Endothelial cell of umbilical vein (primary cell): ENCODE measurements around the gene CD8B2.
"Not testable (repeated sequence)": the region's sequence is repeated elsewhere in the genome, so short reads cannot be mapped to it uniquely, and the experiment has no call there.

ENCODE experiments used
- EZH2 ChIP-seq: IDR thresholded peaks from 2 replicates; pipeline ENCODE4 v1.6.1; 2012; ENCODE audit warnings: borderline replicate concordance, low read depth, mild to moderate bottlenecking, moderate library complexity, low read length, inconsistent platforms; ENCODE audit not compliant: severe bottlenecking
- FOS ChIP-seq: IDR thresholded peaks from 2 replicates; pipeline ENCODE4 v1.6.1; 2011; ENCODE audit warnings: mild to moderate bottlenecking, low read length, moderate library complexity, borderline replicate concordance; ENCODE audit not compliant: insufficient read depth
- GATA2 ChIP-seq: IDR thresholded peaks from 2 replicates; pipeline ENCODE4 v1.7.0; 2011; ENCODE audit warnings: low read depth, mild to moderate bottlenecking, moderate library complexity, mixed read lengths, low read length; ENCODE audit not compliant: insufficient read length, insufficient read depth
- JUN ChIP-seq: IDR thresholded peaks from 2 replicates; pipeline ENCODE4 v1.6.1; 2011; ENCODE audit warnings: borderline replicate concordance, low read depth; ENCODE audit not compliant: insufficient read length, insufficient read depth
- MAX ChIP-seq: IDR thresholded peaks from 2 replicates; pipeline ENCODE4 v1.6.1; 2011; ENCODE audit not compliant: insufficient read depth, insufficient read length
- MYC ChIP-seq: IDR thresholded peaks from one replicate; pipeline ENCODE4 v1.6.1; 2011; ENCODE audit warnings: mild to moderate bottlenecking, low read depth, low read length
- POLR2A ChIP-seq: IDR thresholded peaks from 2 replicates; pipeline ENCODE4 v1.6.1; 2012; ENCODE audit warnings: low read depth, mild to moderate bottlenecking, control low read depth, low read length
- POLR2AphosphoS5 ChIP-seq: IDR thresholded peaks from 2 replicates; pipeline ENCODE4 v1.6.1; 2012; ENCODE audit warnings: low read depth, mild to moderate bottlenecking, control low read depth, low read length, moderate library complexity; ENCODE audit not compliant: insufficient read depth
- TF ChIP-seq, protein P1 (sequence below), 2 donors: IDR thresholded peaks; 1 replicate in 1 of 2; 2 replicates in 1 of 2; pipeline ENCODE4 v1.5.1; 2011; ENCODE audit warnings: low read length in 2 of 2, mild to moderate bottlenecking in 2 of 2, moderate library complexity in 2 of 2, control low read depth in 1 of 2, inconsistent platforms in 1 of 2, low read depth in 1 of 2; ENCODE audit not compliant: insufficient read depth in 1 of 2; ENCODE audit errors: extremely low read depth in 1 of 2

DNA sequence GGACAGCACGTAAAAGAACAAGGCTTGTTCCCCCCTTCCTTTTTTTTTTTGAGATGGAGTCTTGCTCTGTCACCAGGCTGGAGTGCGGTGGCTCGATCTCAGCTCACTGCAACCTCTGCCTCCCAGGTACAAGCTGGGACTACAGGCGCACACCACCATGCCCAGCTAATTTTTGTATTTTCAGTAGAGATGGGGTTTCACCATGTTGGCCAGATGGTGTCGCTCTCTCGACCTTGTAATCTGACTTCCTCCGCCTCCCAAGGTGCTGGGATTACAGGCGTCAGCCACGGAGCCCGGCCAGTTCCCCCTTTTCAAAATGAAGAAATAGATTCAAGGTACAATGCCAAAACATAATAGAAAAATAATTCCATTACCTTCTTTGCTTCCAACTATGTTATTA is 25.3 kb upstream of the CD8B2 start:
- TF ChIP-seq, protein P1, sequence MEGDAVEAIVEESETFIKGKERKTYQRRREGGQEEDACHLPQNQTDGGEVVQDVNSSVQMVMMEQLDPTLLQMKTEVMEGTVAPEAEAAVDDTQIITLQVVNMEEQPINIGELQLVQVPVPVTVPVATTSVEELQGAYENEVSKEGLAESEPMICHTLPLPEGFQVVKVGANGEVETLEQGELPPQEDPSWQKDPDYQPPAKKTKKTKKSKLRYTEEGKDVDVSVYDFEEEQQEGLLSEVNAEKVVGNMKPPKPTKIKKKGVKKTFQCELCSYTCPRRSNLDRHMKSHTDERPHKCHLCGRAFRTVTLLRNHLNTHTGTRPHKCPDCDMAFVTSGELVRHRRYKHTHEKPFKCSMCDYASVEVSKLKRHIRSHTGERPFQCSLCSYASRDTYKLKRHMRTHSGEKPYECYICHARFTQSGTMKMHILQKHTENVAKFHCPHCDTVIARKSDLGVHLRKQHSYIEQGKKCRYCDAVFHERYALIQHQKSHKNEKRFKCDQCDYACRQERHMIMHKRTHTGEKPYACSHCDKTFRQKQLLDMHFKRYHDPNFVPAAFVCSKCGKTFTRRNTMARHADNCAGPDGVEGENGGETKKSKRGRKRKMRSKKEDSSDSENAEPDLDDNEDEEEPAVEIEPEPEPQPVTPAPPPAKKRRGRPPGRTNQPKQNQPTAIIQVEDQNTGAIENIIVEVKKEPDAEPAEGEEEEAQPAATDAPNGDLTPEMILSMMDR (IDR thresholded peaks at IDR 0.05; ENCODE audit: extremely low read depth in 1 of 2, insufficient read depth in 1 of 2, low read depth in 1 of 2, low read length in 2 of 2): not testable (repeated sequence)
- not testable (repeated sequence) for TF ChIP-seq MAX, POLR2AphosphoS5, POLR2A, EZH2, GATA2, JUN, FOS, MYC
